ENCODE results near the gene CRB3. TPM values are rescaled to one million over a fixed set of nuclear protein-coding genes. Genes with fewer than 3 reads are reported as not detected.
A peak's percentile ranks its signal among the peaks of the same experiment; 100 is the strongest.

Gene CRB3
- total and polyA plus RNA-seq, 2 of the 8 experiments (the other 6 are each of a cell fraction or from before 2014, with no cell fraction given), result 21.1 to 24.6 TPM

DNA sequence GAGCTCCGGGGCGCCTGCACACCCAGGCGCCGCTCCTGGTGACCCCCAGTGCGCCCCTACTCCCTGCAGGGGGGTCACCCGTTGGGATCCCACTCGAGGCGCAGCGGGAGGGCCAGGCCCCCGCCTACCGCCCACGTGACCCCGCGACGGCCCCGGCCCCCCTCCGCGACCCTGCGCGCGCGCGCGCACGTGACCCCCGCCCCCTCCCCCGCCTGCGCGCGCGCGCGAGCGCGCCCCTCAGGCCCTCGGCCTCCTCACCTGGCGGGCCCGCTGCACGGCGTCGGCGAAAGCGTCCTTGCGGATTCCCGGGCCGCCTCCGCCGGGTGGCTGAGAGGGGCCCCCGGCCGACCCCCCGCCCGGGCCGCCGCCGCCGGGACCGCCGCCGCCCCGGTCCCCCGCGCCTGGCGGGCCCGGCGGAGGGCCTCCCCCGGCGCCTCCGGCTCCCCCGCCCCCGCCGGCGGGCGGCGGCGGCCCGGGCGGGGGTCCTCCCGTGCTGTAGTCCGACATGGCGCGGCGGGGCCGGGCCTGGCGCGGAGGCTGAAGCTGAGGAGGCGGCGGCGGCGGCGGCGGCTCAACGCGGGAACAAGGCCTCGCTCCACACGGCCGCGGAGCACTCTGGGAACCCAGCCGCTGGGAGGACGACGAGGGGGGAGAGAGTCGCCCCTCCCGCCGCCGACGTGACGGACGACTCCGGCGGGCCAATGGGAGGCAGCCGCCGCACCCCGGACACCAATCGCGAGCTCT lies 39.7 kb upstream of the CRB3 start, which contains the start of gene KHSRP:
TSS of gene KHSRP (minus strand) at position 617 of the 744 bp plus-strand sequence. CDS start at position 507, 110 bp downstream.
- Histone ChIP-seq H2BK12ac (ENCODE audit: low read depth, low read length) (peak within 1 kb of the TSS; percentile 71; the same call in 1 of the 2 replicates), H3K23me2 (ENCODE audit: low read depth, low read length) (peaks cover 8% of the 10 kb centered on the region), H3K4me2 (ENCODE audit: insufficient read depth in 1 of 2, low read depth in 2 of 2, low read length in 2 of 2) (peak within 1 kb of the TSS; percentile 90 to 95), H3K36me3 (ENCODE audit: control insufficient read depth in 2 of 4, insufficient read depth in 4 of 4, low read length in 3 of 4) (peaks cover 21 to 30% (median 28%) of the 10 kb centered on the region in 4 experiments), H3K4me1 (replicated peaks in 1 of 4; ENCODE audit: control insufficient read depth in 3 of 4, insufficient read depth in 4 of 4, low read length in 3 of 4) (peaks cover 0 to 4% (median 0%) of the 10 kb centered on the region in 4 experiments; a peak in 2 of 7 replicates), H3K9ac (replicated peaks in 1 of 4; ENCODE audit: extremely low read depth in 1 of 4, low read depth in 3 of 4, low read length in 3 of 4) (peak within 1 kb of the TSS; percentile 68 to 98 (median 78)), H3K79me2 (ENCODE audit: control insufficient read depth in 1 of 2, insufficient read depth in 2 of 2, low read length in 2 of 2) (peaks cover 34 to 48% of the 10 kb centered on the region in 2 experiments), H2BK120ac (replicated peaks; ENCODE audit: low read depth, low read length) (peak within 1 kb of the TSS; percentile 90), H2AFZ (ENCODE audit: low read length) (0 out of 2 replicates have a peak within 1 kb of the TSS, but pooled peaks have one; percentile 6), H3K56ac (replicated peaks; ENCODE audit: insufficient read length, low read depth, low read length) (peak within 1 kb of the TSS; percentile 77), H3K14ac (ENCODE audit: insufficient read length) (no peak within 1 kb of the TSS), H3K9me3 (ENCODE audit: insufficient read depth in 2 of 2, low read depth in 1 of 2, low read length in 1 of 2) (peaks cover 0 to 5% of the 10 kb centered on the region in 2 experiments; a peak in 2 of 4 replicates), H3K4me3 (ENCODE audit: extremely low read depth in 1 of 4, insufficient read depth in 2 of 4, low read depth in 3 of 4, low read length in 4 of 4) (peak within 1 kb of the TSS; percentile 77 to 100 (median 96)), H3K18ac (ENCODE audit: extremely low read depth, low read length) (peak within 1 kb of the TSS; percentile 67), H3K27ac (ENCODE audit: low read depth, low read length) (peak within 1 kb of the TSS; percentile 65), H2BK20ac (ENCODE audit: low read length) (no peak within 1 kb of the TSS), H3K27me3 (replicated peaks in 1 of 4; ENCODE audit: control insufficient read depth in 3 of 4, extremely low read depth in 1 of 4, insufficient read depth in 3 of 4, low read length in 3 of 4) (no peaks in the 10 kb centered on the region; a peak in 1 of 7 replicates), H4K20me1 (replicated peaks in 1 of 2; ENCODE audit: control insufficient read depth in 1 of 2, insufficient read depth in 2 of 2, low read length in 2 of 2) (peaks cover 44 to 46% of the 10 kb centered on the region in 2 experiments), H2BK5ac (ENCODE audit: low read depth, low read length) (peak within 1 kb of the TSS; percentile 71; the same call in 1 of the 2 replicates), H3K4ac (replicated peaks; ENCODE audit: insufficient read length, low read depth, low read length) (peak within 1 kb of the TSS; percentile 48), H4K5ac (ENCODE audit: insufficient read length, low read depth, low read length) (peak within 1 kb of the TSS; percentile 73), H4K91ac (replicated peaks; ENCODE audit: insufficient read length, low read length) (peak within 1 kb of the TSS; percentile 93), H3K79me1 (ENCODE audit: low read depth, low read length) (peaks cover 10% of the 10 kb centered on the region), H4K8ac (ENCODE audit: extremely low read depth, insufficient read depth, low read length) (peak within 1 kb of the TSS; percentile 96), H3K23ac (ENCODE audit: insufficient read length) (no peak within 1 kb of the TSS), H2BK15ac (ENCODE audit: low read length) (0 out of 2 replicates have a peak within 1 kb of the TSS, but pooled peaks have one; percentile 72), H2AK5ac (ENCODE audit: low read depth, low read length) (peak within 1 kb of the TSS; percentile 91; the same call in 1 of the 2 replicates)
- 1% methylated on average over 23 of the region's 114 CpGs; no CpG with 5 or more reads in 1 of the 2 experiments for WGBS, 2 experiments (ENCODE audit: extremely low coverage in 1 of 2, insufficient coverage in 1 of 2, insufficient read length in 1 of 2, insufficient replicate concordance in 2 of 2, low coverage in 1 of 2, low lambda C conversion rate in 2 of 2, missing lambda C conversion rate in 1 of 2)
- FAIRE-seq, result no peak
- DNase-seq (ENCODE audit: low read depth in 1 of 2, low spot score in 2 of 2), result peak in 1 of 2 experiments; percentile 59
- ChIA-PET POLR2A (ENCODE audit: partially characterized antibody) (interaction anchor here (0.6 to 2.3 kb wide), 29 partner anchors 9 to 339 kb away, joined by 3 to 15 read pairs (median 4); partner anchors contain the start of genes ALKBH7, CLPP, GTF2F1 and SLC25A23), CTCF (ENCODE audit: partially characterized antibody) (interaction anchor here (0.9 to 1.0 kb wide), 2 partner anchors 48 to 108 kb away, joined by 3 read pairs; no protein-coding TSS in a partner anchor)
- TF ChIP-seq CBX5 (IDR thresholded peaks at IDR 0.05; ENCODE audit: low read depth, low read length) (no peak), EP300 (IDR thresholded peaks at IDR 0.05; ENCODE audit: borderline replicate concordance in 1 of 2, low read depth in 2 of 2, low read length in 2 of 2) (no peak)

Measured in H1 (cell line).